Measurements from ENCODE around the gene ABI3BP.

ABI3BP gene

DNA sequence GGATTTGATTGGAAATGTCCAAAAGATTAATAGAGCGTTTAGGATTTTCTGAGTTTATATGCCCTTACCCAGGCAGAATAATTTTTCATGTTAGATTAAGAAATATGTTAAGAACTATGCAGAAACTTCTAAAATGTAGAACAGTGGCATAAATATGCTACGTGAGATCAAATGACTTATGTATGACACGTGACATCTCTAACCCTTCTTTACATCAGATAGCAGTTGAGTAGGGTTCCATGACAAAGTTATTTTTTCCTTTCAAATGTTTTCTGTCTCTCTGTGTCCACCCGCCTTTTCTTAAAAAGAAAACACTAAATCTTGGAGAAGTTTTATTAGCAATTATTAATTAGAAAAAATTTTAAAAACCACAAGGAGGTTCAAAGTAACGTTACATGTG, 292.5 kb downstream of the ABI3BP start:
- no peaks in the 10 kb centered on the region for H3K36me3 Mint-ChIP-seq (ENCODE audit: low read depth)
- no peak overlapping the region for H3K27ac Mint-ChIP-seq
- DNase-seq (no peak), ATAC-seq (no peak)
- no peaks in the 10 kb centered on the region for H3K9me3 Mint-ChIP-seq
- H3K4me1 Mint-ChIP-seq: no peaks in the 10 kb centered on the region
- no peak overlapping the region for H3K4me3 Mint-ChIP-seq
- peaks cover 45% of the 10 kb centered on the region for H3K27me3 Mint-ChIP-seq
